ENCODE results near the gene TMEM190. TPM values are rescaled to one million over a fixed set of nuclear protein-coding genes. Genes with fewer than 3 reads are reported as not detected.

TMEM190 gene
- total and polyA plus RNA-seq, 2 of the 8 experiments (the other 6 are each of a cell fraction or from before 2014, with no cell fraction given), result 1.6 TPM; not detected in 1

GRCh38 chr19:55360902-55361301 is 15.7 kb upstream of the TMEM190 start:
- no peak overlapping the region for H3K4ac ChIP-seq (replicated peaks; ENCODE audit: insufficient read length, low read depth, low read length)
- no peaks in the 10 kb centered on the region for H3K79me1 ChIP-seq (ENCODE audit: low read depth, low read length)
- no peak overlapping the region for H3K14ac ChIP-seq (ENCODE audit: insufficient read length)
- FAIRE-seq (no peak), DNase-seq (ENCODE audit: low read depth in 1 of 2, low spot score in 2 of 2) (no peak)
- H3K79me2 ChIP-seq (ENCODE audit: control insufficient read depth in 1 of 2, insufficient read depth in 2 of 2, low read length in 2 of 2), result no peaks in the 10 kb centered on the region
- H4K8ac ChIP-seq (ENCODE audit: extremely low read depth, insufficient read depth, low read length), result no peak overlapping the region; the same call in 1 of the 2 replicates
- H3K27ac ChIP-seq (ENCODE audit: low read depth, low read length), result no peak overlapping the region
- ChIA-PET CTCF (ENCODE audit: partially characterized antibody) (interaction anchor here (2.5 kb wide), 1 partner anchor 59 kb away, joined by 11 read pairs; no protein-coding TSS in a partner anchor), POLR2A (ENCODE audit: partially characterized antibody) (interaction anchor here (1.1 to 6.1 kb wide), 11 partner anchors 8 to 287 kb away, joined by 3 to 30 read pairs (median 5); partner anchors contain the start of genes CCDC106, KMT5C, TMEM238 and UBE2S)
- no peak overlapping the region for H2AK5ac ChIP-seq (ENCODE audit: low read depth, low read length)
- H2BK15ac ChIP-seq (ENCODE audit: low read length), result 0 out of 2 replicates have a peak overlapping the region, but pooled peaks have one; percentile 72
- no peak overlapping the region for H3K23ac ChIP-seq (ENCODE audit: insufficient read length)
- peaks cover 0 to 6% (median 6%) of the 10 kb centered on the region in 4 experiments; a peak in 6 of 7 replicates for H3K4me1 ChIP-seq (replicated peaks in 1 of 4; ENCODE audit: control insufficient read depth in 3 of 4, insufficient read depth in 4 of 4, low read length in 3 of 4)
- H4K91ac ChIP-seq (replicated peaks; ENCODE audit: insufficient read length, low read length), result no peak overlapping the region
- TF ChIP-seq JUND (IDR thresholded peaks at IDR 0.05; ENCODE audit: low read length) (no peak), GABPA (IDR thresholded peaks at IDR 0.05; ENCODE audit: borderline replicate concordance, insufficient read depth, low read length) (no peak), CHD2 (IDR thresholded peaks at IDR 0.05; ENCODE audit: low read length) (no peak), RAD21 (IDR thresholded peaks at IDR 0.05 in 1 of 2, conservative IDR thresholded peaks at IDR 0.05 in 1 of 2; ENCODE audit: low read depth in 2 of 2, low read length in 2 of 2) (no peak), NRF1 (IDR thresholded peaks at IDR 0.05; ENCODE audit: low read depth, low read length) (no peak), CBX8 (IDR thresholded peaks at IDR 0.05; ENCODE audit: borderline replicate concordance, low read depth, low read length) (no peak), TCF12 (IDR thresholded peaks at IDR 0.05; ENCODE audit: low read depth, low read length) (no peak), CBX5 (IDR thresholded peaks at IDR 0.05; ENCODE audit: low read depth, low read length) (no peak), GTF2F1 (IDR thresholded peaks at IDR 0.05; ENCODE audit: borderline replicate concordance, low read depth, low read length) (no peak), TAF7 (optimal IDR thresholded peaks at IDR 0.05; ENCODE audit: borderline replicate concordance, low read depth, low read length) (no peak)
- H3K18ac ChIP-seq (ENCODE audit: extremely low read depth, low read length), result no peak overlapping the region
- no peaks in the 10 kb centered on the region for H3K9me3 ChIP-seq (ENCODE audit: insufficient read depth in 2 of 2, low read depth in 1 of 2, low read length in 1 of 2)
- H3K36me3 ChIP-seq (ENCODE audit: control insufficient read depth in 2 of 4, insufficient read depth in 4 of 4, low read length in 3 of 4), result no peaks in the 10 kb centered on the region
- no peak overlapping the region for H2BK20ac ChIP-seq (ENCODE audit: low read length)
- no peaks in the 10 kb centered on the region for H3K23me2 ChIP-seq (ENCODE audit: low read depth, low read length)
- H3K27me3 ChIP-seq (replicated peaks in 1 of 4; ENCODE audit: control insufficient read depth in 3 of 4, extremely low read depth in 1 of 4, insufficient read depth in 3 of 4, low read length in 3 of 4), result peaks cover 0 to 18% (median 14%) of the 10 kb centered on the region in 4 experiments; a peak in 5 of 7 replicates
- H2BK12ac ChIP-seq (ENCODE audit: low read depth, low read length), result no peak overlapping the region
- H2BK5ac ChIP-seq (ENCODE audit: low read depth, low read length), result no peak overlapping the region
- H3K9ac ChIP-seq (replicated peaks in 1 of 4; ENCODE audit: extremely low read depth in 1 of 4, low read depth in 3 of 4, low read length in 3 of 4), result no peak overlapping the region
- H3K4me2 ChIP-seq (ENCODE audit: insufficient read depth in 1 of 2, low read depth in 2 of 2, low read length in 2 of 2), result no peak overlapping the region
- no peak overlapping the region for H2AFZ ChIP-seq (ENCODE audit: low read length)
- no peak overlapping the region for H3K4me3 ChIP-seq (ENCODE audit: extremely low read depth in 1 of 4, insufficient read depth in 2 of 4, low read depth in 3 of 4, low read length in 4 of 4)
- no peaks in the 10 kb centered on the region for H4K20me1 ChIP-seq (replicated peaks in 1 of 2; ENCODE audit: control insufficient read depth in 1 of 2, insufficient read depth in 2 of 2, low read length in 2 of 2)
- no peak overlapping the region for H3K56ac ChIP-seq (replicated peaks; ENCODE audit: insufficient read length, low read depth, low read length)
- WGBS, 2 experiments (ENCODE audit: extremely low coverage in 1 of 2, insufficient coverage in 1 of 2, insufficient read length in 1 of 2, insufficient replicate concordance in 2 of 2, low coverage in 1 of 2, low lambda C conversion rate in 2 of 2, missing lambda C conversion rate in 1 of 2), result 97% methylated on average over 11 of the region's 16 CpGs; no CpG with 5 or more reads in 1 of the 2 experiments
- H4K5ac ChIP-seq (ENCODE audit: insufficient read length, low read depth, low read length), result no peak overlapping the region
- H2BK120ac ChIP-seq (replicated peaks; ENCODE audit: low read depth, low read length), result no peak overlapping the region
